AG09319 (cell line): ENCODE measurements around the gene HRC.

Source experiments
- DNase-seq: peaks from one replicate; pipeline ENCODE4 v3.0.0-alpha.2; 2010; ENCODE audit warnings: low read depth; ENCODE audit errors: extremely low read depth
- TF ChIP-seq, protein P1 (sequence below): IDR thresholded peaks from 2 replicates; pipeline ENCODE4 v1.5.1; 2011; ENCODE audit warnings: low read depth, mild to moderate bottlenecking, inconsistent platforms, low read length, moderate library complexity

Gene HRC

DNA sequence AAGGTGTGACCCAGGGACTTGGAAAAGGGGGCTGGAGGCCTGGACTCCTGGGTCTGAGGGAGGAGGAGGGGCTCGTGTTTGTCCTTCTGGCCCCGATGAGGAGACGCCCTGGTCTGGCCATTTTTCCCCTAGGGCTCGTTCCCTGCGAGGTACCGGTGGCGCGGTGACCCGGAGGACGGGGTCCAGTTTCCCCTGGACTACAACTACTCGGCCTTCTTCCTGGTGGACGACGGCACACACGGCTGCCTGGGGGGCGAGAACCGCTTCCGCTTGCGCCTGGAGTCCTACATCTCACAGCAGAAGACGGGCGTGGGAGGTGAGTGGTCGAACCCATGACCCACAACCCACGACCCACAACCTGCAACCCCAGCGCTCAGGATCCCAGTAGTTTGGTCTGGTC is 13.2 kb upstream of the HRC start:
- TF ChIP-seq, protein P1, sequence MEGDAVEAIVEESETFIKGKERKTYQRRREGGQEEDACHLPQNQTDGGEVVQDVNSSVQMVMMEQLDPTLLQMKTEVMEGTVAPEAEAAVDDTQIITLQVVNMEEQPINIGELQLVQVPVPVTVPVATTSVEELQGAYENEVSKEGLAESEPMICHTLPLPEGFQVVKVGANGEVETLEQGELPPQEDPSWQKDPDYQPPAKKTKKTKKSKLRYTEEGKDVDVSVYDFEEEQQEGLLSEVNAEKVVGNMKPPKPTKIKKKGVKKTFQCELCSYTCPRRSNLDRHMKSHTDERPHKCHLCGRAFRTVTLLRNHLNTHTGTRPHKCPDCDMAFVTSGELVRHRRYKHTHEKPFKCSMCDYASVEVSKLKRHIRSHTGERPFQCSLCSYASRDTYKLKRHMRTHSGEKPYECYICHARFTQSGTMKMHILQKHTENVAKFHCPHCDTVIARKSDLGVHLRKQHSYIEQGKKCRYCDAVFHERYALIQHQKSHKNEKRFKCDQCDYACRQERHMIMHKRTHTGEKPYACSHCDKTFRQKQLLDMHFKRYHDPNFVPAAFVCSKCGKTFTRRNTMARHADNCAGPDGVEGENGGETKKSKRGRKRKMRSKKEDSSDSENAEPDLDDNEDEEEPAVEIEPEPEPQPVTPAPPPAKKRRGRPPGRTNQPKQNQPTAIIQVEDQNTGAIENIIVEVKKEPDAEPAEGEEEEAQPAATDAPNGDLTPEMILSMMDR = no peak
- DNase-seq = no peak

- no peak for DNase-seq
- TF ChIP-seq, protein P1 = no peak
These were observed 12.7 kb upstream of the HRC start for GRCh38 chr19:49167857-49168409.

- no peak for DNase-seq
- TF ChIP-seq, protein P1 = no peak
These were observed 10.7 kb upstream of the HRC start for GRCh38 chr19:49165865-49166301.

DNA sequence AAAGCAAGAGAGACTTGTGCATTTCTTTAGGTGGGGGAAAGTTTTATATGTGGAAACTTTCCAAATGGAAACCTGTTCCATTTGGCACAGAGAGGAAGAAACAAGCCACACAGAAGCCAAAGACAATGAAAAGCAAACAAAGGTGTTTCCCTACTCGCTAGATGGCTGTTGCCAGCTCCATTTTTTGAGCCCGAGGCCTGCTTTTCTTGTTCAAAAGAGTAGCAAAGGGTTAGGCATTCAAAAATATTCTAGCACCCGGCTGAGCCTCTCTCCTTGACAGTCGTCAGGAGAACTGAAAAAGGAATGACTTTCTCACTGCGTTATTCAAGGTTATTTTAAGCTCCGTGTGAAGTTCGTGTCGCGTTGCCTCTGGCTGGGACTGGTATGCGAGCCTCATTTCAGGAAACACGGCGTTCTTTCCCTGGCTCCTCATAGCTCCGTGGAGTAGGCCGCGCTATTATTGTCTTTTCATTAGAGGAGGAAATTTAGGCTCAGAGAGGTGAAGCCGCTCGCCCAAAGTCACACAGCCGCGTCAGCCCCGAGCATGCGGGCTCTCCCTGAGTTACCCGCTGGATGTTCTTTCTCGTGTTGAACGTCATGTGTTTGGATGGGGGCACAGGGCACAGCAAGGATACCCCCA is 10.0 kb upstream of the HRC start:
- no peak for DNase-seq
- TF ChIP-seq, protein P1 = no peak

- DNase-seq = no peak
- TF ChIP-seq, protein P1 = no peak
These were observed 6.8 kb upstream of the HRC start for GRCh38 chr19:49161987-49162386.

- TF ChIP-seq, protein P1 = no peak
- DNase-seq = no peak
These were observed 5.4 kb upstream of the HRC start for GRCh38 chr19:49160450-49161189.

GRCh38 chr19:49157445-49158224 is 2.4 kb upstream of the HRC start, which contains the start of gene TRPM4:
Gene TRPM4 (plus strand): TSS chr19:49157792. CDS start chr19:49157867, 75 bp downstream.
- no peak for DNase-seq
- TF ChIP-seq, protein P1 = no peak
